Keratinocyte (primary cell): ENCODE results near the gene STRAP.

Experiments used
- EZH2 ChIP-seq: IDR thresholded peaks from one replicate; pipeline ENCODE4 v1.6.1; 2012; ENCODE audit warnings: inconsistent platforms, mild to moderate bottlenecking, low read length, moderate library complexity
- TF ChIP-seq, protein P1 (sequence below), 3 experiments: IDR thresholded peaks in 1 of 3; conservative IDR thresholded peaks in 1 of 3; optimal IDR thresholded peaks in 1 of 3; 2 replicates in 2 of 3; 3 replicates in 1 of 3; pipeline versions ENCODE3 to v1.5.1; 2011; ENCODE audit warnings: low read length in 3 of 3, mild to moderate bottlenecking in 3 of 3, moderate library complexity in 2 of 3, control low read depth in 1 of 3, inconsistent platforms in 1 of 3; ENCODE audit not compliant: insufficient read depth in 2 of 3; ENCODE audit errors: extremely low read depth in 1 of 3

DNA sequence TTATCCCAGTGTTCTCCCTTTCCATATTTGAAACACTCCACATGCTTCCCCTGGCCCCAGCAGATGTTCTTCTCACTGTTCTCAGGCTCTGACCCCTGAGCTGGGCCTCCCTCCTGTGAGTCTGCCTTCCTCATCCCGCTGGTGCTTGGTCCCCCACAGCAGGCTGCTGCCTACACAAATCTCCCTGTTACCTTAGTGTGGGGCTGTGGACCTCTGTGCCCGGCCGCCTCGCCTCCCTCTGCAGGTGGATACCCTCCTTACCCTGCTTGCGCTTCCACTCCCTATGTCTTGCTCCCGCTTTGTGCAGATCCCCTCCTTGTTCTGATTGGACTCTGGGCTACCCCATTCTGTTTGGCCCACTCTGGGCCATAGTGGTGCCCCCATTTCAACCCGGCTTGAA lies 35.9 kb downstream of the STRAP start:
- TF ChIP-seq, protein P1, sequence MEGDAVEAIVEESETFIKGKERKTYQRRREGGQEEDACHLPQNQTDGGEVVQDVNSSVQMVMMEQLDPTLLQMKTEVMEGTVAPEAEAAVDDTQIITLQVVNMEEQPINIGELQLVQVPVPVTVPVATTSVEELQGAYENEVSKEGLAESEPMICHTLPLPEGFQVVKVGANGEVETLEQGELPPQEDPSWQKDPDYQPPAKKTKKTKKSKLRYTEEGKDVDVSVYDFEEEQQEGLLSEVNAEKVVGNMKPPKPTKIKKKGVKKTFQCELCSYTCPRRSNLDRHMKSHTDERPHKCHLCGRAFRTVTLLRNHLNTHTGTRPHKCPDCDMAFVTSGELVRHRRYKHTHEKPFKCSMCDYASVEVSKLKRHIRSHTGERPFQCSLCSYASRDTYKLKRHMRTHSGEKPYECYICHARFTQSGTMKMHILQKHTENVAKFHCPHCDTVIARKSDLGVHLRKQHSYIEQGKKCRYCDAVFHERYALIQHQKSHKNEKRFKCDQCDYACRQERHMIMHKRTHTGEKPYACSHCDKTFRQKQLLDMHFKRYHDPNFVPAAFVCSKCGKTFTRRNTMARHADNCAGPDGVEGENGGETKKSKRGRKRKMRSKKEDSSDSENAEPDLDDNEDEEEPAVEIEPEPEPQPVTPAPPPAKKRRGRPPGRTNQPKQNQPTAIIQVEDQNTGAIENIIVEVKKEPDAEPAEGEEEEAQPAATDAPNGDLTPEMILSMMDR (optimal IDR thresholded peaks at IDR 0.05 in 1 of 3, IDR thresholded peaks at IDR 0.05 in 1 of 3, conservative IDR thresholded peaks at IDR 0.05 in 1 of 3; ENCODE audit: extremely low read depth in 1 of 3, insufficient read depth in 2 of 3, low read length in 3 of 3) = no peak
- no peak for TF ChIP-seq EZH2
